GM23248 (cell line): ENCODE results near the gene RAG2. TPM values are rescaled to one million over a fixed set of nuclear protein-coding genes. Genes with fewer than 3 reads are reported as not detected.

Experiments
- DNase-seq: peaks from one replicate; pipeline ENCODE4 v3.0.0-alpha.2; 2015
- H2AFZ ChIP-seq: fragments of 200-600 bp; sonication (generic); 2 replicates; pipeline ENCODE4 v1.6.1; 2016; ENCODE audit warnings: antibody characterized with exemption
- H3F3A ChIP-seq: fragments of 200-600 bp; sonication (generic); 2 replicates; pipeline ENCODE4 v1.6.1; 2016; ENCODE audit warnings: mild to moderate bottlenecking, antibody characterized with exemption, mixed run types; ENCODE audit not compliant: insufficient read depth
- H3K27ac ChIP-seq: fragments of 200-600 bp; sonication (generic); 2 replicates; pipeline ENCODE4 v1.5.1; 2016; ENCODE audit warnings: mild to moderate bottlenecking
- H3K27me3 ChIP-seq: fragments of 200-600 bp; sonication (generic); replicated peaks from 2 replicates; pipeline ENCODE4 v1.6.1; 2016; ENCODE audit warnings: mild to moderate bottlenecking; ENCODE audit not compliant: insufficient read depth
- H3K36me3 ChIP-seq: fragments of 200-600 bp; sonication (generic); 2 replicates; pipeline ENCODE4 v1.6.1; 2016; ENCODE audit warnings: low read depth, mild to moderate bottlenecking
- H3K4me1 ChIP-seq: fragments of 200-600 bp; sonication (generic); 2 replicates; pipeline ENCODE4 v1.6.1; 2016; ENCODE audit warnings: mild to moderate bottlenecking; ENCODE audit not compliant: insufficient read depth
- H3K4me2 ChIP-seq: fragments of 200-600 bp; sonication (generic); one replicate; pipeline ENCODE4 v1.6.1; 2016; ENCODE audit warnings: mild to moderate bottlenecking; ENCODE audit not compliant: unreplicated experiment
- H3K4me3 ChIP-seq: fragments of 200-600 bp; sonication (generic); 2 replicates; pipeline ENCODE4 v1.5.1; 2016; ENCODE audit warnings: mild to moderate bottlenecking
- H3K79me2 ChIP-seq: fragments of 200-600 bp; sonication (generic); 2 replicates; pipeline ENCODE4 v1.6.1; 2016; ENCODE audit warnings: mild to moderate bottlenecking; ENCODE audit not compliant: insufficient read depth
- H3K9ac ChIP-seq: fragments of 200-600 bp; sonication (generic); 2 replicates; pipeline ENCODE4 v1.6.1; 2016; ENCODE audit warnings: mild to moderate bottlenecking
- H3K9me2 ChIP-seq: fragments of 200-600 bp; sonication (generic); 2 replicates; pipeline ENCODE4 v1.6.1; 2016; ENCODE audit warnings: mixed run types, mild to moderate bottlenecking, moderate library complexity; ENCODE audit not compliant: insufficient read depth
- H3K9me3 ChIP-seq: fragments of 200-600 bp; sonication (generic); one replicate; pipeline ENCODE4 v1.6.1; 2017; ENCODE audit warnings: low read depth
- H4K20me1 ChIP-seq: fragments of 200-600 bp; sonication (generic); 2 replicates; pipeline ENCODE4 v1.6.0; 2016; ENCODE audit not compliant: insufficient read depth
- EZH2 ChIP-seq: fragments of 200-600 bp; sonication (generic); IDR thresholded peaks from 2 replicates; pipeline ENCODE4 v1.6.1; 2018; ENCODE audit warnings: antibody characterized with exemption, mild to moderate bottlenecking; ENCODE audit not compliant: insufficient read depth, poor library complexity, severe bottlenecking
- EZH2phosphoT487 ChIP-seq: fragments of 200-600 bp; sonication (generic); IDR thresholded peaks from 2 replicates; pipeline ENCODE4 v1.6.1; 2018; ENCODE audit warnings: antibody characterized with exemption, moderate library complexity, mild to moderate bottlenecking, low read depth; ENCODE audit not compliant: insufficient read depth
- WGBS, 2 experiments: methylation state at CpG; one replicate each; pipeline ENCODE4 v1.1.6; 2015 to 2017; ENCODE audit warnings: low lambda C conversion rate in 2 of 2, low coverage in 1 of 2; ENCODE audit errors: missing lambda C conversion rate in 2 of 2; 5-methylcytosine and 5-hydroxymethylcytosine counted together
- in situ Hi-C: fragments of 300-500 bp; cut with MboI; formaldehyde crosslinking; loops from 2 replicates; pipeline ENCODE4 v1.15.0; 2020
- polyA plus RNA-seq: library from polyadenylated mRNA; unstranded; fragments of >200 nt; fragmentation: Nextera tagmentation; extraction: Ambion mirVana; gene quantifications from 2 replicates; pipeline ENCODE4 v1.2.1, GENCODE V29; 2016
- total RNA-seq: library from RNA; depleted of rRNA; stranded (reverse); fragments of >200 nt; shearing (Covaris generic); gene quantifications from 2 replicates; pipeline ENCODE4 v1.2.3, GENCODE V29; 2014

The RAG2 gene
- total and polyA plus RNA-seq, 2 experiments from 2014 or later: not detected

- in situ Hi-C loops: no loop called here
- no peak overlapping the region for H3K4me3 ChIP-seq
- TF ChIP-seq EZH2 (no peak), EZH2phosphoT487 (no peak)
- no peaks in the 10 kb centered on the region for H3K9me3 ChIP-seq
- H3K27me3 ChIP-seq: no peaks in the 10 kb centered on the region
- no peaks in the 10 kb centered on the region for H4K20me1 ChIP-seq
- peak; percentile 12 for DNase-seq
- H3K27ac ChIP-seq: no peak overlapping the region
- H3K79me2 ChIP-seq: no peaks in the 10 kb centered on the region
- no peaks in the 10 kb centered on the region for H3K9me2 ChIP-seq
- H3K4me2 ChIP-seq: no peak overlapping the region
- H3K36me3 ChIP-seq: no peaks in the 10 kb centered on the region
- 80 to 88% methylated on average over 3 of the region's 3 CpGs for WGBS, 2 experiments
- H3K9ac ChIP-seq: no peak overlapping the region
- H2AFZ ChIP-seq: no peak overlapping the region
- no peaks in the 10 kb centered on the region for H3F3A ChIP-seq
- H3K4me1 ChIP-seq: no peaks in the 10 kb centered on the region
Measured at GRCh38 chr11:36622431-36623136, 24.5 kb upstream of the RAG2 start.

- no peak for DNase-seq
- Histone ChIP-seq H3K9me2 (no peaks in the 10 kb centered on the region), H3K9me3 (no peaks in the 10 kb centered on the region), H3F3A (no peaks in the 10 kb centered on the region), H3K4me3 (no peak overlapping the region), H3K4me1 (no peaks in the 10 kb centered on the region), H3K27me3 (no peaks in the 10 kb centered on the region), H3K27ac (no peak overlapping the region), H4K20me1 (no peaks in the 10 kb centered on the region), H3K9ac (no peak overlapping the region), H3K4me2 (no peak overlapping the region), H3K36me3 (no peaks in the 10 kb centered on the region), H3K79me2 (no peaks in the 10 kb centered on the region), H2AFZ (no peak overlapping the region)
- in situ Hi-C loops: no loop called here
- no peak for TF ChIP-seq EZH2phosphoT487
- TF ChIP-seq EZH2: no peak
Measured at GRCh38 chr11:36620246-36620645, 22.2 kb upstream of the RAG2 start.

GRCh38 chr11:36619502-36619901 is 21.5 kb upstream of the RAG2 start:
- Histone ChIP-seq H3K9ac (no peak overlapping the region), H3K9me3 (no peaks in the 10 kb centered on the region), H3F3A (no peaks in the 10 kb centered on the region), H3K4me2 (no peak overlapping the region), H3K4me1 (no peaks in the 10 kb centered on the region), H3K9me2 (no peaks in the 10 kb centered on the region), H3K4me3 (no peak overlapping the region), H3K27me3 (no peaks in the 10 kb centered on the region), H3K79me2 (no peaks in the 10 kb centered on the region), H4K20me1 (no peaks in the 10 kb centered on the region), H3K27ac (no peak overlapping the region), H3K36me3 (no peaks in the 10 kb centered on the region), H2AFZ (no peak overlapping the region)
- no peak for DNase-seq
- in situ Hi-C loops: no loop called here
- TF ChIP-seq EZH2phosphoT487: no peak
- no peak for TF ChIP-seq EZH2
- WGBS, 2 experiments: 49 to 52% methylated on average over 5 of the region's 5 CpGs

- Histone ChIP-seq H3K36me3 (no peaks in the 10 kb centered on the region), H3K4me3 (no peak overlapping the region), H3F3A (no peaks in the 10 kb centered on the region), H3K79me2 (no peaks in the 10 kb centered on the region), H3K9me3 (no peaks in the 10 kb centered on the region), H4K20me1 (no peaks in the 10 kb centered on the region), H3K4me1 (no peaks in the 10 kb centered on the region), H3K9me2 (no peaks in the 10 kb centered on the region), H3K9ac (no peak overlapping the region), H3K4me2 (no peak overlapping the region), H2AFZ (peak overlapping the region; percentile 11; the same call in 1 of the 2 replicates), H3K27ac (no peak overlapping the region), H3K27me3 (no peaks in the 10 kb centered on the region)
- TF ChIP-seq EZH2phosphoT487: no peak
- TF ChIP-seq EZH2: no peak
- no peak for DNase-seq
- 52 to 53% methylated on average over 3 of the region's 3 CpGs for WGBS, 2 experiments
- in situ Hi-C loops: no loop called here
Measured at GRCh38 chr11:36618363-36619047, 20.5 kb upstream of the RAG2 start.
